ENCODE measurements around the gene MAP3K21. TPM values are rescaled to one million over a fixed set of nuclear protein-coding genes. Genes with fewer than 3 reads are reported as not detected.

MAP3K21 gene
- polyA plus RNA-seq, 3 donors: 0.38 to 2.7 (median 0.59) TPM

DNA sequence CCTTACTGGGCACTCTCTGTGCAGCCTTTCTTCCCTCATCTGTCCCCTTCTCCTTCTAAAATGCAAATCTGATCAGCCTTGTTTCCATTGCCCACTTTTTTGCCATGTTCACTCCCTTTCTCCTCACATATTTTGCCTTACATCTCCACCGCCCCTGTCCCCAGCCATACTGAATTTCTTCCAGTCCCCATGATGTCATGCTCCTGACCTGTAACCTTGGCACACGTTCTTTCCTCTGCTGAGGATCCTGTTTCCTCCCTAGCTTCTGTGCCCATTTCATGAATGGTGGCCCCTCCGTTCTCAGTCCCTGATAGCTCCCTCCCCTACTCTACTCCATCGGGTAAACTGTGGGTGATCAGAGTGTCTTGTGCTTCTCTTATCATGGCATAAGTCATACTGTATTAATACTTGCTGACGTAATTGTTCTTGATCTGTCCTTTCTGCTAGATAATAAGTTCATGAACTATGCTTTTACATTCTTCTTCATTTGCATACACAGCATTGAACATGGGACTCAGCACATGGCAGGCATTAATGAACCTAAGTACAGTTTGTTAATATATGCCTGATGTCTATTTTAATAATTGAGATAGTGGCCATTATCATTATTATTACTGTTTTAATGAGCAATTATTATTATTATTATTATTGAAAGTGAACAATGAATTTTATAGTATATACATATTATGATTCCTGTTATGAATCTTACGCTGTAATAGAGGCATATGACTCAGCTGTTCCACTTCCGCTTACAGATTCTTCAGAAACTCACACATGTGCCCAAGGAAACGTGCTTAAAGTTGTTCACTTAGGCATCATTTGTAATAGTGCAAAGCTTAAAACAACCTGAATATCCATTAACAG is 28.5 kb downstream of the MAP3K21 start:
- Mint-ChIP-seq H3K27ac (peak overlapping the region; percentile 8 to 75 (median 24)), H3K4me1 (peaks cover 18% of the 10 kb centered on the region), H3K36me3 (peaks cover 11 to 23% of the 10 kb centered on the region in 2 donors), H3K9me3 (no peaks in the 10 kb centered on the region), H3K4me3 (no peak overlapping the region), H3K27me3 (ENCODE audit: low read depth in 3 of 3) (peaks cover 0 to 3% (median 1%) of the 10 kb centered on the region in 3 donors)
- 75% methylated on average over 2 of the region's 8 CpGs for WGBS (ENCODE audit: insufficient coverage)
- TF ChIP-seq, protein P1, sequence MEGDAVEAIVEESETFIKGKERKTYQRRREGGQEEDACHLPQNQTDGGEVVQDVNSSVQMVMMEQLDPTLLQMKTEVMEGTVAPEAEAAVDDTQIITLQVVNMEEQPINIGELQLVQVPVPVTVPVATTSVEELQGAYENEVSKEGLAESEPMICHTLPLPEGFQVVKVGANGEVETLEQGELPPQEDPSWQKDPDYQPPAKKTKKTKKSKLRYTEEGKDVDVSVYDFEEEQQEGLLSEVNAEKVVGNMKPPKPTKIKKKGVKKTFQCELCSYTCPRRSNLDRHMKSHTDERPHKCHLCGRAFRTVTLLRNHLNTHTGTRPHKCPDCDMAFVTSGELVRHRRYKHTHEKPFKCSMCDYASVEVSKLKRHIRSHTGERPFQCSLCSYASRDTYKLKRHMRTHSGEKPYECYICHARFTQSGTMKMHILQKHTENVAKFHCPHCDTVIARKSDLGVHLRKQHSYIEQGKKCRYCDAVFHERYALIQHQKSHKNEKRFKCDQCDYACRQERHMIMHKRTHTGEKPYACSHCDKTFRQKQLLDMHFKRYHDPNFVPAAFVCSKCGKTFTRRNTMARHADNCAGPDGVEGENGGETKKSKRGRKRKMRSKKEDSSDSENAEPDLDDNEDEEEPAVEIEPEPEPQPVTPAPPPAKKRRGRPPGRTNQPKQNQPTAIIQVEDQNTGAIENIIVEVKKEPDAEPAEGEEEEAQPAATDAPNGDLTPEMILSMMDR (IDR thresholded peaks at IDR 0.05): no peak
- Histone ChIP-seq H3K79me2 (ENCODE audit: insufficient read depth, low read length) (no peaks in the 10 kb centered on the region), H3K27ac (ENCODE audit: low read depth in 1 of 2, low read length in 2 of 2) (peak overlapping the region in 1 of 2 donors; percentile 34), H3K9ac (ENCODE audit: insufficient read depth, low read length, poor library complexity, severe bottlenecking) (no peak overlapping the region), H3K27me3 (ENCODE audit: control insufficient read depth in 2 of 2, insufficient read depth in 2 of 2, low read length in 2 of 2) (no peaks in the 10 kb centered on the region), H3K4me3 (replicated peaks in 1 of 3; ENCODE audit: low read depth in 2 of 3, low read length in 3 of 3) (peak overlapping the region in 1 of 3 experiments; percentile 44), H3K9me3 (replicated peaks in 1 of 2; ENCODE audit: control insufficient read depth in 1 of 2, insufficient read depth in 1 of 2, low read length in 2 of 2) (no peaks in the 10 kb centered on the region), H2AFZ (ENCODE audit: insufficient read depth, low read depth, low read length, poor library complexity, severe bottlenecking) (no peak overlapping the region), H3K36me3 (replicated peaks in 1 of 2; ENCODE audit: control insufficient read depth in 1 of 2, insufficient read depth in 2 of 2, low read length in 2 of 2) (no peaks in the 10 kb centered on the region), H3K4me2 (replicated peaks; ENCODE audit: extremely low read depth, low read length, poor library complexity, severe bottlenecking) (peak overlapping the region; percentile 45), H3K4me1 (ENCODE audit: control insufficient read depth in 1 of 2, insufficient read depth in 2 of 2, low read length in 2 of 2) (peaks cover 8 to 12% of the 10 kb centered on the region in 2 donors), H4K20me1 (ENCODE audit: insufficient read depth, low read length) (no peaks in the 10 kb centered on the region)
- peak; percentile 37 to 64 (median 55) for DNase-seq
- intact Hi-C loops (cut with micrococcal nuclease): no loop called here

DNA sequence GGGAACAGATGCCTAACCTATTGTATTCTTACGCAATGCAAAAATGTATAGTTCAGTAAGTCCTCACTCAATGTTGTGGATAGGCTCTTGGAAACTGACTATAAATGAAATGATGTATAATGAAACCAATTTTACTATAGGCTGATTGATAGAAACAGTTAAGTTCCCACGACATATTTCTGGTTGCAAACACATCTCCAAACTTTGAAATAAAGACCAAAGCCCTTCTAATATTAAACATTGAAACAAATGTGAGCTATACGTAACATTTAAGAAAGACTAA is 29.1 kb downstream of the MAP3K21 start:
- H3K9me3 Mint-ChIP-seq: no peaks in the 10 kb centered on the region
- peak overlapping the region; percentile 45 for H3K4me2 ChIP-seq (replicated peaks; ENCODE audit: extremely low read depth, low read length, poor library complexity, severe bottlenecking)
- intact Hi-C loops (cut with micrococcal nuclease): no loop called here
- H3K4me3 ChIP-seq (replicated peaks in 1 of 3; ENCODE audit: low read depth in 2 of 3, low read length in 3 of 3): peak overlapping the region in 1 of 3 experiments; percentile 44
- H3K9ac ChIP-seq (ENCODE audit: insufficient read depth, low read length, poor library complexity, severe bottlenecking): no peak overlapping the region
- H3K4me1 ChIP-seq (ENCODE audit: control insufficient read depth in 1 of 2, insufficient read depth in 2 of 2, low read length in 2 of 2): peaks cover 8 to 12% of the 10 kb centered on the region in 2 donors
- H4K20me1 ChIP-seq (ENCODE audit: insufficient read depth, low read length): no peaks in the 10 kb centered on the region
- H3K27me3 ChIP-seq (ENCODE audit: control insufficient read depth in 2 of 2, insufficient read depth in 2 of 2, low read length in 2 of 2): no peaks in the 10 kb centered on the region
- no peaks in the 10 kb centered on the region for H3K79me2 ChIP-seq (ENCODE audit: insufficient read depth, low read length)
- no peaks in the 10 kb centered on the region for H3K9me3 ChIP-seq (replicated peaks in 1 of 2; ENCODE audit: control insufficient read depth in 1 of 2, insufficient read depth in 1 of 2, low read length in 2 of 2)
- no peak overlapping the region for H3K27ac ChIP-seq (ENCODE audit: low read depth in 1 of 2, low read length in 2 of 2)
- peak overlapping the region in 2 of 7 donors; percentile 7 to 54 for H3K27ac Mint-ChIP-seq
- TF ChIP-seq, protein P1 (IDR thresholded peaks at IDR 0.05): no peak
- H3K36me3 ChIP-seq (replicated peaks in 1 of 2; ENCODE audit: control insufficient read depth in 1 of 2, insufficient read depth in 2 of 2, low read length in 2 of 2): no peaks in the 10 kb centered on the region
- DNase-seq: no peak
- peaks cover 0 to 3% (median 1%) of the 10 kb centered on the region in 3 donors for H3K27me3 Mint-ChIP-seq (ENCODE audit: low read depth in 3 of 3)
- H3K36me3 Mint-ChIP-seq: peaks cover 11 to 23% of the 10 kb centered on the region in 2 donors
- no peak overlapping the region for H3K4me3 Mint-ChIP-seq
- no peak overlapping the region for H2AFZ ChIP-seq (ENCODE audit: insufficient read depth, low read depth, low read length, poor library complexity, severe bottlenecking)
- peaks cover 18% of the 10 kb centered on the region for H3K4me1 Mint-ChIP-seq
- WGBS (ENCODE audit: insufficient coverage): 100% methylated on average over 1 of the region's 3 CpGs

Data from CD14-positive monocyte (primary cell).